Hepatocyte (in vitro differentiated cells): ENCODE results near the gene COX6B2.

Experiments used
- CTCF ChIP-seq: fragments of 200-600 bp; sonication (generic); IDR thresholded peaks from 2 replicates; pipeline ENCODE4 v1.5.1; 2016; ENCODE audit warnings: antibody characterized with exemption, mild to moderate bottlenecking; ENCODE audit not compliant: poor library complexity
- EZH2 ChIP-seq: fragments of 200-600 bp; sonication (generic); IDR thresholded peaks from 2 replicates; pipeline ENCODE4 v1.6.1; 2016; ENCODE audit warnings: antibody characterized with exemption, mild to moderate bottlenecking, borderline replicate concordance
- EZH2phosphoT487 ChIP-seq: fragments of 200-600 bp; sonication (generic); IDR thresholded peaks from one replicate; pipeline ENCODE4 v1.6.1; 2018; ENCODE audit warnings: antibody characterized with exemption, mild to moderate bottlenecking, low read depth, moderate library complexity; ENCODE audit not compliant: unreplicated experiment, severe bottlenecking

- TF ChIP-seq CTCF: no peak
- TF ChIP-seq EZH2: no peak
- TF ChIP-seq EZH2phosphoT487: no peak
Observed at GRCh38 chr19:55348317-55349034, 6.0 kb downstream of the COX6B2 start.
